ENCODE measurements around the gene CXCR5.

The CXCR5 gene

DNA sequence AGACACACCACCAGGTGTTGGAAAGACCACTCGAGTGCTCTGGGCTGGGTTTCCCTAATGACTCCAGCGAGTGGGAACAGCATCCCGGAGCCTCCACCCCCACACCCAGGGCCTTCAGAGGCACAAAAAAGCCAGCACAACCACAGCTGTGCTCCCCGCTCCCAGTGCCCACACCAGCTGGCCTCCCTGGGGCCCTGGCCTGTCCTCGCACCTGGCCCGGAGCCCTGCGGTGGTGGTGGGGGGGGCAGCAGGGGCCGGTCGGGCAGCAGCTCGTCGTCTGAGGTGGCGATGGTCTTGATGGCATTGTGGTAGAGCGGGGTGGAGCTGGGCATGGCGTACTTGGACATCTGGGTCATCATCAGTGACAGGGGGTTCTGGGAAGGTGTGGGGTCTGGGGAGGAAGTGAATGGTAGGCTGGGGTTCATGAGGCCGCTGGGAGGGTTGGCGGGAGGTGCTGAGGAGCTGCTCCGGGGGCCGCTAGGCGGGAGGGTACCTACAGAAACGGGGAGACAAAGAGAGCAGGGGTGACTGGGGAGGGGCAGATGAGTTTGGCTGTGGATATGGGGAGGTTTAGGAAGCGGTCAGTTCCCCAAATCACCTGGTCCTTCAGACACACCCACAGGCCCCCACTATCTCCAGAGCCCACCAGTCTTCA lies 16.1 kb downstream of the CXCR5 start:
- no peak for DNase-seq

DNA sequence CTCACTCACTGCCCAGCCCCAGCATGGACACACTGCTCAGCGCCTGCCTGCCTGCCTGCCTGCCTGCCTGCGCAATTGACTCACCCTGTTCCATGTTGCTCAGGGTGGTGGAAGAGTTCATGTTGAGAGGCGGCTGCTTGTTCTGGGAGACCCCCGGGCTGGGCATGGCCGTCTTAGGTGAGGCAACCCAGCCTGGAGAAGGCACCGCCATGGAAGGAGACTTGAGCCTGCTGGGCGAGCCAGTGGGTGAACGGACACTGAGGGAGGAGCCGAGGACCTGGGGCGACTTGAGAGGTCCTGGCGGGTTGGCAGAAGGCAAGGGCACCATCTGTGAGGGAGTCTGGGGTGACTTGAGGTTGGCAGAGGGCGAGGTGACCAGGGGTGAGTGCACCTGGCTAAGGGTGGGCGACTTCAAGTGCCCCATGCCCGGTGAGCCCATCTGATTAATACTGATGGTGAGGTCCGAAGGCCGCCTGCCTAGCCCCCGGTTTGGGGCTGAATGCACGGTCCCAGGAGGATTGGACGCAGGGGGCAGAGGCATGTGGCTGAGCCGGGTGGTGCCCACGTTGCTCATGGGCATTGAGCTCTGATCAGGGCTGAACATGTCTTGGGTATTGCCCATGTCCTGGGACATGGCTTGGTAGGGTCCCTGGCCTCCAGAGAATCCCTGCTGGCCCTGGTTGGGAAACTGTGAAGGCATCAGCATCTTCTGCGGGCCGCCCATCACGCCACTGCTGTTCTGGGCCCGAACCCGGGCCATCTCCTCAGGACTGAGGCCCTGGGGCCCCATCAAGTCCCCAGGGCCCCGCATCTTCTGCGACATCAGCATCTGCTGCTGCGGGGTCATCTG lies 17.1 kb downstream of the CXCR5 start:
- DNase-seq: no peak

DNA sequence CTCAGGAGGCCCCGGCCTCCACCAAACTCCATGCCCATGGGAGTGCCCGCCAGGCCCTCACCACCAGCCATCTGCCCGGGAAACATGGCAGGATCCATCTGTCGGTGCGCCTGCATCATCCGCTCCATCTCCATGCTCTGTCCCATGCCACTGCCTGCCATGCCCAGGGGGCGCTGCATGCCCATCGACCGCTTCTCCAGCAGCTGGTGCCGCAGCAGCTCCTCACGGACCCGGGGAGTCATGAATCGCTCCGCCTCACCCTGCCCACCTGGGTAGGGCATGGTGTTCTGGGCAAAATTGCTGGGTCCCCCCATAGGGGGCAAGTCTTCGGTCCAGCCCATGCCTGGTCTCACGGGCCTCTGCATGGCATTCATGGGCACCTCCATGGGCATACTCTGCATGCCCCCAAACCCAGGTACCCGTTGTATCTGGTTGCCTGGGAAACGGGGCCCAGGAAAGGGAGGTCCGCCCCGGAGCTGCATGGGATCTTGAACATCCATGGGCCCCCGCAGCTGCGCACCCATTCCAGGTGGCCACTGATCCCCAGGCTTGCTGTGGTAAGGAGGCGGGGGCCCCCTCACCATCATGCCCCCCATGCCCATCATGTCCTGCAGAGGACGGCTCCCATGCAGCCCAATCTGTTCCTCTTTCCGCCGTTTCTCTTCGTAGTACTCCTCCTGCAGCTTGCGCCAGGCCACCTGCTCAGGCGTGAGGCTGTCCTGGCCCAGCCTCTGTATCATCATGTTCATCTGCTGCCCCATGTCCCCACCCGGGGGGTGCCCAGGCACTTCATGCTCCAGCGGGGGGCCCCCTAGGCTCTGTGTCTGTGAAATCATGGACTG lies 18.0 kb downstream of the CXCR5 start:
- DNase-seq: no peak

DNA sequence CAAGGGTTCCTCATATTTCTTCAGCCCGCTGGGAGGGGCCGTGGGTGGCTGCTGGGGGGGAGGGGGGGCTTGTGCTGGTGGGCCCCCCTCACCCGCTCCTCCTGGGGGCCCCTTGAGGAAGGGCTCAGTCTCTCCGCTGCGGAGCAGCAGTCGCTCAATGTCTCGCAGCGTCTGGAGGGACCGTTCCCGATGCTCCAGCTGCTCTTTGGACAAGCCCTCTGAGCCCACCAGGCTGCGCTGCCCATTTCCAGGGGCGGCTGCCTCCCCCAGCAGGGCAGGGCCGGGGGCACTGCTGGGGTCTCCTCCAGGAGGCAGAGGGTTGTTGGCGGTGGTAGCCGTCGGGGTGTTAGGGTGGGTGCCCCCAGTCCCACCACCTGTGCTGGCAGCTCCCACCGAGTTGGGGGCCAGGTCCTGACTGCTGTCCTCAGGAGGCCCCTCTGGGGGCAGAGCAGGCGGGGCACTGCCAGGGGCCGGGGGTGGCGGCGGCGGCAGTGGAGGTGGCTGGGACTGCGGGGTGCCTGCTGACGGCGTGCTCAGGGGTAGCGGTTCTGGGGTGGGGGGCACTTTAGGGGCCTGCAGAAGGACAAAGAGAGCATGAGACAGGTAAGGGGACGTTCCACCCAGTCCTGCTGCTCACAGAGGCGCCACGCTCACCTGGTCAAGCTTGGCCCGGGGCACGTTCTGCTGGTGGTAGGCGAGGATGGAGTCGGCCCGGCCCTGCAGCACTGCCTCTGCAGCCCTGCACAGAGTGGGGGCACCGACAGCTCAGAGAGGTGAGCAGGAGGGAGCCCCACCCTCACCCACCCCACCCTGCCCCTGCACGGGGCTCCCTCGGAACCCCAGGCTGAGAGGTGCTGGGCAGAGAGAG lies 18.9 kb downstream of the CXCR5 start:
- DNase-seq: no peak

DNA sequence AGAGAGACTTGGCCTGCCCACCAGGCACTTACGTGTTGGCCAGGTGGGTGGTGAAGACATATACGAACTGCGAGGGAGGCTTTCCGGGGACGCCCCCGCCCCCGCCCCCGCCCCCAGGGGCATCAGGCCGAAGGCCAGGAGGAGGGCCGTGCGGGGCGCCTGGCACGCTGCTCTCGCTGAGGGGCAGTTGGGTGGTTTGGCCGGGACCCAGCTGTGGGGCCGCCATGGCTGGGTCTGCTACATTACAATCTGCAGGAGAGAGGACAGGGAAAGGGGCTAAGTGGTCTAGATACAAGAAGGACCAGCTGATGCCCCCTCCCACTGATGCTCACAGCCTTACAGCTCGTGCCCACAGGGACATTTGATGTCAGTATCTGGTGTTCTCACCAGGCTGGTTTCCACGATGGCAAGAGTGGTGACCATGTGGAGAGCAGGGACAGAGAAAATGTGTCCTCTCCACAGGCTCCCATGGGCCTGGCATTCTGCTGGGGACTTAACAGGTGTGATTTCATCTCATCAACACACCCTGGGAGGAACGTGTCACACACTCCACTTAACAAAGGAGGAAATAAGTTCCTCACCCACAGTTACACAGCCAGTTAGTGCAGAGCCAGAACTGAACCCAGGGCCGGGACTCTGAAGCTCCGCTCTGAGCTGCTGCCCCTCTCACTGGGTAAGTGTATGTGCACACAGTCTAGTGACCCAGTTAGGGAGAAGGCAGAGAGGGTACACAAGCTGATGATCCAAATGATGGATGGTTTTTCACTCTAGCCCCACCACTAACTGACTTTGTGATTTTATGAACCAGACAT lies 19.7 kb downstream of the CXCR5 start:
- no peak for DNase-seq

DNA sequence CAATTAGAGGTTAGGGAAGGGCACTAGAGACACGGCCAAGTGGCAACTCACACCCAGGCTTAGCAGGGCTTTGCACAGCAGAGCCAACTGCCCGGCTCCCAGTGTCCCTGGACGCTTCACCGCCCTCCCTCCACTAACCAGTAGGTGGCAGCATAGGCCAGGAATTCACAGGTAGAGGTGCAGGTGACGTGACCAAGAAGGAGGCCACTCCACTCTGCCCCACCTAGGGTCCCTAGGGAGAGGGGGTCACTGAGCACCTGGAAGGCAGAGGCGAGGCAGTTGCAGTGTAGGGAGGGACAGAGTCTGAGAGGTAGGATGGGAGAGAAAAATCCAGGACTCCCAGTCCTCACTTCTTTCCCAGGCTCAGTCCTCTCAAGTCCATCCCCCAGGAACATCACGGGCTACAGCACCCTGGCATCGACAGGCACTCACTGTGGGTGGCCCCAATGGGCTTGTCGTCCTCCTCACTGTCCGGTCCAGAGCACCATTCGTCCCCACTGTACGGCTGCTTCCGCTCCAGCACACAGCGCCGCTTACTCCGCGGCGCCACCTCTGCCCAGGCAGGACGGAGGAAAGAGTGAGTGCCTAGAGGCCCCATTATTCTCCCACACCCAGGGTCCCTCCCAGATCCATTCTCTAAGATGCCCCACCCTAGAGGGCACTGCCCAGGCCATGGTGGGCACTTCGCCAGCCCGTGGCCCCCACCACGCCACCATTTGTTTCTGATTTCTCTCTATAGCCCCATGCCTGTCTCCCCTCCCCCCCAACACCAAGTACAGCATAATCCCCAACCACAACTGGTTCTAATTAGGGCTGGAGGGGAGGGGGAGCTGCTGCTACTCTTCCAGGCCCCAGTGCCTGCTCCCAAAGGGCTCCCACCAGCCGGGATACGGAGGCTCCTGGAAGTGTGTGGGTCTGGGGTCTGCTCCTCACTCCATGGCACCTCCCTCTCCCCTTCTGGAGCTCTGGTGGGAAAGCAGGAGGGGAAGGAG lies 23.7 kb downstream of the CXCR5 start:
- DNase-seq: peak; percentile 86

DNA sequence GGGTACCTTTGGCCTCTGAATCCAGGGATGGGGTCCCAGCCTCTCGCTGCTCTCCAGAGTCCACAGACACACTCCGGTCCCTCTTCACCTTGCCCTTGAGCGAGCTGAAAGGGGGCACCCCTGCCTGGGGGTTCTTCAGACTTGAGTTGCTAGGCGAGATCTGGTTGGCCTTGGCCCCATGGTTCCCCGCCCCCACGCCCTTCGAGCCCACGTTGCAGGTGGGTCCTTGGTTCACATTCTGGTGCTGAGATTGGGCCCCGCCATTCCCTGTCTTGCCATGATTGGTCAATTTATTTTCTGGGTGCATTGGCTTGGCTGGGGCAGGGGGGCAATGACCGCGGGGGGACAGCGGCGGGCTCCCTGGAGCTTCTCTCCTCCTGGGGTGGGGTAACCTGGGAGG lies 24.6 kb downstream of the CXCR5 start:
- no peak for DNase-seq

DNA sequence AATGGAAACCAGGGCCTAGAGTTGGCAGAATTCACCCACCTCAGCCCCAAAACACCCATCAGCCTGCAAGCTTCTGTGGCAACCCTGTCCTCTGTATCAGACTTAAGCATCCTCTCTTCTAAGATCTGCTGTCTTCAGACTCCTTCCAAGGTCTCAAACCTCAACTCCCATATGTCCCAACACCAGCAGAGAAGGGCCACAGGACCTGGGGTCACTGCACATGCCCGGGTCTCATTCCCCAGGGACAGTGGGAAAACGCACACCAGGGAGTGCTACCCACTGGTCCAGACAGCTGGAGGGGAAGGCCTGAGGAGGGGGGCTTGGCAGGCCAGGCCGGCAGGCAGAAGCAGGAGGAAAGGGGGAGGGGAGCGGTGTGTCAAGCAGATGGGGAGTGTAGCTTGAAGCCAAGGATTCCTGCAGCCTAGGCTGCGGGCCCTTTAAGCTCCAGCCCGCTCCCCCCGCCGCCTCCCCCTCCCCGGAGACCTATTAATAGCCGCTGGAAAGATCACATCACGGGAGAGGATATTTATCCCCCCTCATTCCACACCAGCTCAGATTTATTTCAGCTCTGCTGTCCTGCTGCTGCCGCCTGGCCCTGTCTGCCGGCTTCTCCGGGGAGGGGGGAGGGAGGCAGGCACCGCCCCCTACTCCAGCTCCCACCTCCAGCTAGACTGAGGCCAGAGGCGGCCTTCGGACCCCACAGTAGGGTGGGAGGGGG lies 25.4 kb downstream of the CXCR5 start:
- DNase-seq: no peak

DNA sequence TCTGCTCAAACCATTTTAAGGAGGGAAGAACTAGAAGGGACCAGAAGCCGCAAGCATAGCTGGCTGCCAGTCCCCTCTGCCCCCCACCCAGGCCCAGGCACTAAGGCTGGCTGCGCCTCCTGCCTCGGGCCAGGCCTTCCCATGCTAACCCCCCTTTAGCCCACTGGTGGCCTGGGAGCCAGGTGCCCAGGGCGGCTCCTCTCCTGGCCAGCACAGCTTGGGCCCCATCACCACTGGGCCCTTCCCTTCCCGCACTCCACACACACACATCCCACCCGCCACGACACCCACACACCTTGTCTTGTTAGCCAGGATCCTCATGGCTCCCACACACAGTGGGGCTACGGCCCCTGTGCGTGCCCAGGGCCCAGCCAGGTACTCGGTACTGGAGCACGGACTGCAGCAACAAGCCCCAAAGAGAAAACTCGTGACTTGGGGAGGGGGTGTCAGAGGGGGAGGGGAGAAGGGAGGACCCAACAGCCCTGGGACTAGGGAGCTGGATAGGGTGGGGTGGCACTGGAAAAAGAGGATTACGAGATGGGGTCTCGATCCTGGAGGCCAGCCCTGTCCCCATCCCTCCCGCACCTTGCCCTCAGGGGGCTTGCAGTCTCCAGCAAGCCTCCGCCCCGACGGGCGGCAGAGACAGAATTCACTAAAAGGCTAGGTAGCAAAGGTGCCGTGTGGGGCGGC lies 26.1 kb downstream of the CXCR5 start:
- DNase-seq: no peak

DNA sequence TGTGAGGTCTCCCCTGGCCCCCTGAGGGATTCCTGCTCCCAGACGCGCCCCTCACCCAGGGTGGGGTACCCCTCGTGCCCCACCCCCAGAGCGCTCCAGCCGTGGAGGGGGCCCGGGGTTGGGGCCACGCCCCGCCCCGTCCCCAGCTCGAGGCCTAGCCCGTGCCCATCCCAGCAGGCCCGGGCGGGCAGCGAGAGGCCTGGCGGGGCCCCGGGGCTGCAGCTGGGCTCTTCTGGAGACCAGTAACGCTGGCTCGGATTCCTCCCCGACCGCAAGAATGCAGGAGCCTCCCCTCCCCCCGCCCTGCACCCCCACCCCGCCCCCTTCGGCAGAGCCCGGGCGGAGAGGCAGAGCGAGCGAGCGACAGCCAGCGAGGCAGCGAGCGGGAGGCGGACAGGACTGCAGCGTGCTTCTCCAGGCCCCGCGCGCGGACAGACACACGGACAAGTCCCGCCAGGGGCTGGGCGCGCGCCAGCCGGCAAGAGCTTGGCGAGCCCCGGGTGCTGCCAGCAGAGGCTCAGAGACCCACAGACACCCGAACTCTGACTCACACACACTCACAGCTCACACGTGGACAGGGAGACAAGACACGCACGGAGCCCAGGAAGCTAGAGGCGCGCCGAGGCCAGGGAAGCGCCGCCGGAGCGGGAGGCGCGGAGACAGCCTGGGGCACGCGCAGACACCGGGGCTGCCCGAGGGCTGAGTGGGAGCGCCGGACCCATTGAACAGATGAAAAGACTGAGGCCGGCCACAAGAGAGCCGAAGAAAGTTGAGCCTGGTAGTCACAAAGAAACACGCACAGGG lies 26.8 kb downstream of the CXCR5 start:
- peak; percentile 78 for DNase-seq

DNA sequence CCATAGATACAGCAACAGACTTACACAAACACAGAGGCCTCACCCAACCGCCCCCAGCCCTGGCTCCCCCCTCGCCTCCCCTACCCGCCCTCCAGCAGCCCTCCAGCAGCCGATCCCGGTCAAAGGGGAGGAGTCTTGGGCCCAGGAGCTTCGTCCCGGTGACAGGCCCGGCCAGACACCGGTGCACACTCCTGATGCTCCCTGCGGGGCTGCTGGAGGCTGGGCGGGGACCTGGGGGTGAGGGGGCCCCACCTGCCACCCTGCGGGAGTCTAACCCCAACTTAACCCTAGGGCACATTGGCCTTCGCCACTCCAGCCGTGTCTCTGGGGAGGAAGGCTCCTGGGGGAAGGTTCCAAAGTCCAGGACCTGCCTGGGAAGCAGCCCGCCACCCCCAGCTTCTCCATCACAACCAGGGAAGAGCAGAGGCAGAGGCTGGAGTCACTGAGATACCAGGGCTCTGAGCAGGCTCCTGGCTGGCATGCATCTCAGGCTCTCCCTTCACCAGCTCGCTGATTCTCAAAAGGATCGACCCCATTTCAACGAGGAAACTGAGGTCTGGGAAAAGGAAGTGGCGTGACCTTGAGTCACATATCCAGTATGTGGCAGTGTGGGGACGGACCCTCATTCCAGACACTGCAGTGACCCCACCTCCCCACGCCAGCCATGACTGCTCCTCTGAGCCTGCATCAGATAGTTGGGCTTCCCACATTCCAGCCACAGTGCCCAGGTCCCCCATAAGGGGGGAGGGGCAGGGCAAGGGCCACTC lies 27.6 kb downstream of the CXCR5 start:
- no peak for DNase-seq

DNA sequence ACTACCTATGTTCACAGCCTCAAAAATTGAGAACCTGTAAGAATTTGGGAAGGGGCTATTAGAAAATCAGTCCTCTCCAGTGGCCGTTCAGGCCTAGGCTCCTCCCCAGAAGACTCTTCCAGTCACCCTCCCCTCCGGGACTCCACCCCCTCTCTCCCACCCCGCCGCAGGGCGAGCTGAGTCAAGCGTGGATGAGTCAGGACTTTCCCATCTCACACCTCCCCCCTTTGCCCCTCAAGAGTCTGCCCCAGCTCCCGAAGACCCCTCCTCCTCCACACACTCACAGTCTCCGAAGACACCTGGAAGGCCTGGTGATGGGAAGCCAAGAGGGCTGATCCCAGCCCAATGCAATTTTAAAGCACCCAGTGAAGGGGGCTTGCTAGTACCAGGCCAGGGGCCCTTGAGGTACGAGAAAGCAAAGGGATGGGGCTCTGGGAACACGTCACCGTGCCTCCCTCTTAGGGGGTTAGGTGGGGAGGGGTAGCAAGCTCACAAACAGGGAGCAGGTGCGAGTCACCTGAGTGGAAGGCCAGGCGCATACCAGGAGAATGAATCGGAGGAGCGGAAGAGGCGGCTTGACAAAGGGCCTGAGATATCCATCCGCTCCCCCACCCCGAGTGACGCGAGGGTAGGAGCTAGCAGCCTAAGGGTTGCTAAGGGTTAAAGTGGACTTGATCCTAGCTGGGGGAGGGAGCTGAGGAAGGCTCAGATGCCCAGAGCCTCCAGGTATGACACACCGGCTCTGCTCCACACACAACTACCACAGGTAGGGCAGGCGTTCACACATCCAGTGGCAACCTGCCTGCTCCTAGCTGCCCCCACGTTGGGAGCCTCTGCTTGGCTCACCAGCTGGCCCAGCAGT lies 28.4 kb downstream of the CXCR5 start:
- DNase-seq: peak; percentile 84

DNA sequence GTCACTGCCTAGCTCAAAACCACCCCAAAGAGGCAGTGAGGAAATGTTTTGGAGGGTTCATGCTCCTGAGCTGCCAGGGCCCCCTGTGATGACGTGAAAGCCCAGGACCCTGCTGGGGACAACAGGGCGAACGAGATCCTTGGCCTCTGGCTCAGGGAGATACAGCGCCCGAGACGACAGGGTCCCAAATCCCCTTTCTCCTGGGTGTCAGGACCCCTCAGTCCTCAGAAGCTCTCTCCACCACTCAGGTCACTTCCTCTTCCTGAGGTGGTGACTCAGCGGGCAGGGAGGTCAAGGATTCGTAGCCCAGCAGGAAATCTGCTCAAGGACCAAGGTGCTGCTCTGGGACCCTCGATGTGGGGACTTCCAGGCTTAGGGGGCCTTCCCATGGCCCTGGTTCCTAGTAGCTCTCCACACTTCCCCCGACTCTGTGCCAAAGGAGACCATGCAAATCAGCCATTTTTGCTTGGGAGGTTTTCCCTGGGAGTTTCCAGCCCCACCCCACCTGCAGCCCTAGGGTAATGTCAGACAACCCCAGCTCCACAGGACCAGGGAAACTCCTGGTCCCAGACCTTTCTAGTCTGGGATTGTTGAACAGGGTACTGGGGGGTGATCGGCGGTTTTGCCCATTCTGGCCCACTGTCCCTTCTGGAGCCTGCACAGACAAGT lies 29.2 kb downstream of the CXCR5 start:
- DNase-seq: no peak

DNA sequence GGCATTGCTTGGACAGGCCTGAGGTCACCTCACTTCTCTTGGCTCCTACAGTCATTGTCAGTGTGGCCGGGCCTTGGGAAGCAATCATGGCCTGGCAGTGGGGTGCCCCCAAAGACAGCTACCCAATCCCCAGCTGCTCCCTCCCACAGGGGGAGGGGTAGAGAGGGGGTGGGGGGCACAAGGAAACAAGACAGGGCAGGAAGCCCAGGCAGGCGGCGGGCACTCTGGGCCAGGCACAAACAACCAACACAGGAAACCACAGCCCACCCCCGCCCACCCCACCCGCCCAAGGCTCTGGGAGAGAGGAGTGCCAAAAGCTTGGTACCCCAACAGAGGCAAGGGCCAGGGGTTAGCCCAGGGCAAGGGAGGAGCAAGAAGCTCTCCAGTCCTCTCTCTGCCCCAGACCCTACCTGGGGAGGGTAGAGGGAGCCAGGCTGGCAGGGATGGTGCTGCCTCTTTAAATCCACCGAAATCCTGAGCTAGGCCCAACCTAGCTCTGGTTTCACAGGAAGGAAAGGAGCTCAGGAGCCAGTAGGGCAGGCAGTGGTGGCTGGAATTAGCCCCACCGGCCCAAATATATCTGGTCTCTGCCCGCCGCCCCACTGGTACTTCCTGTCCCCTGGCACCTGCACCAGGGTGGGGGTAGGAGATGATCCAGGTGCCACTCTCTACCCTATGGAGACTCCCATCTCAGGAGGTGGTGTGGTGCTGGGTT lies 29.9 kb downstream of the CXCR5 start:
- DNase-seq: peak; percentile 73
